AG10803 (cell line): ENCODE data around the gene MRGPRD.
"Not testable (repeated sequence)": the region's sequence is repeated elsewhere in the genome, so short reads cannot be mapped to it uniquely, and the experiment has no call there.

Experiments
- DNase-seq: peaks from one replicate; pipeline ENCODE4 v3.0.0; 2010; ENCODE audit warnings: low read depth
- H3K4me3 ChIP-seq: 2 replicates; pipeline ENCODE4 v1.5.1; 2011; ENCODE audit warnings: mild to moderate bottlenecking, low read length, control low read depth
- TF ChIP-seq, protein P1 (sequence below): conservative IDR thresholded peaks from 2 replicates; pipeline ENCODE4 v1.5.1; 2011; ENCODE audit warnings: mild to moderate bottlenecking, low read length, control low read depth, inconsistent platforms

The MRGPRD gene

DNA sequence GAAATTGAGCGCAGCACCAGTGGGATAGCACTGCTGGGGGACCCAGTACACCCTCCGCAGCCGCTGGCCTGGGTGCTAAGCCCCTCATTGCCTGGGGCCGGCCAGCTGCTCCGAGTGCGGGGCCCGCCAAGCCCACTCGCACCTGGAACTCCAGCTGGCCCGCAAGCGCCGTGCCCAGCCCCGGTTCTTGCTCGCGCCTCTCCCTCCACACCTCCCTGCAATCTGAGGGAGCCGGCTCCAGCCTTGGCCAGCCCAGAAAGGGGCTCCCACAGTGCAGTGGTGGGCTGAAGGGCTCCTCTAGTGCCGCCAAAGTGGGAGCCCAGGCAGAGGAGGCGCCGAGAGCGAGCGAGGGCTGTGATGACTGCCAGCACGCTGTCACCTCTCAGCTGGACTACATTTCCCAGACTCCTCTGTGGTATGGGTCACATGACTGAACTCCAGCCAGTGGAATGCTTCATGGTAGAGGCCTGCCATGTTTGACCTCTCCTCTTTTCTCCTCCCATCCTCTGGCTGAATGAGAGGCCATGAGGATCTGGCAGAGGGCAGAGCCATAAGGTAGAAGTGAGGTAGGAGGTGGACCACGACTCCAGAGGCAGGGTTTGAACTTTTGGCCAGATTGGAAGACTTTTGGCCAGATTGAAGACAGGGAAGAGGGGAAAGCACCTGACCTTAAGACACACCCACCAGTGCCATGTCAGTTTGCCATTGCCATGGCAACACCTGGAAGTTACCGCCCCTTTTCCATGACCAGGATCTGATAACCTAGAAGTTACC, 6.2 kb downstream of the MRGPRD start:
- DNase-seq = no peak
- TF ChIP-seq, protein P1, sequence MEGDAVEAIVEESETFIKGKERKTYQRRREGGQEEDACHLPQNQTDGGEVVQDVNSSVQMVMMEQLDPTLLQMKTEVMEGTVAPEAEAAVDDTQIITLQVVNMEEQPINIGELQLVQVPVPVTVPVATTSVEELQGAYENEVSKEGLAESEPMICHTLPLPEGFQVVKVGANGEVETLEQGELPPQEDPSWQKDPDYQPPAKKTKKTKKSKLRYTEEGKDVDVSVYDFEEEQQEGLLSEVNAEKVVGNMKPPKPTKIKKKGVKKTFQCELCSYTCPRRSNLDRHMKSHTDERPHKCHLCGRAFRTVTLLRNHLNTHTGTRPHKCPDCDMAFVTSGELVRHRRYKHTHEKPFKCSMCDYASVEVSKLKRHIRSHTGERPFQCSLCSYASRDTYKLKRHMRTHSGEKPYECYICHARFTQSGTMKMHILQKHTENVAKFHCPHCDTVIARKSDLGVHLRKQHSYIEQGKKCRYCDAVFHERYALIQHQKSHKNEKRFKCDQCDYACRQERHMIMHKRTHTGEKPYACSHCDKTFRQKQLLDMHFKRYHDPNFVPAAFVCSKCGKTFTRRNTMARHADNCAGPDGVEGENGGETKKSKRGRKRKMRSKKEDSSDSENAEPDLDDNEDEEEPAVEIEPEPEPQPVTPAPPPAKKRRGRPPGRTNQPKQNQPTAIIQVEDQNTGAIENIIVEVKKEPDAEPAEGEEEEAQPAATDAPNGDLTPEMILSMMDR = no peak
- no peak overlapping the region for H3K4me3 ChIP-seq

DNA sequence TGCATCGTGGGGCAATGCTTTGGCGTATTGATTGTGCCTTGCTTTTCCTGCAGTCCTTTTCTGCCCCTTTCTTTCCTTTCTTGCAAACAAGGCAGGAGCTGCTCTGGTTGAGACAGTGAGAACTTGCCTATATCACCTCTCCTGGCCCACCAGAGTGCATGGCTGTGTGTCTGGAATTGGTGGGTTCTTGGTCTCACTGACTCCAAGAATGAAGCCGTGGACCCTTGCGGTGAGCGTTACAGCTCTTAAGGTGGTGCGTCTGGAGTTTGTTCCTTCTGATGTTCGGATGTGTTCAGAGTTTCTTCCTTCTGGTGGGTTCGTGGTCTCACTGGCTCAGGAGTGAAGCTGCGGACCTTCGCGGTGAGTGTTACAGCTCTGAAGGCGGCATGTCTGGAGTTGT, 7.1 kb downstream of the MRGPRD start:
- not testable (repeated sequence) for DNase-seq, H3K4me3 ChIP-seq

DNA sequence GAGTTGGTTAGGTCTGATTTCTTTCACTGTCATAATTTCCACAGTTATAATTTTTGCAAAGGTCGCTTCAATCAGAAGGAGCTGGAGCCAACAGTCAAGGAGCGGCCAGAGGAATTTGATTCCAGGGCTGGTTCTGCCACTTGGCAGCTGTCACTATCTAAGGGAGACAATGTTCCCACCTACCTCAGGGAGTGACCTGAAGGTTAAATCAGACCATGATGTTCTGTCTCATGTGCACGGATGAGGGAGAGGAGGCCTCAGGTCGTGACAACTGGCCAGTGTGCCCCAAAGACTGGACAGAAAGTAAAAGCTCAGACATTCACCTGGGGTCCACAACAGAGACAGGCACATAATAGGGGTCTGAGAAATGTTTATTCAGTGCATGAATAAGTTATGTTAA, 7.6 kb downstream of the MRGPRD start:
- TF ChIP-seq, protein P1 = no peak
- no peak for DNase-seq

DNA sequence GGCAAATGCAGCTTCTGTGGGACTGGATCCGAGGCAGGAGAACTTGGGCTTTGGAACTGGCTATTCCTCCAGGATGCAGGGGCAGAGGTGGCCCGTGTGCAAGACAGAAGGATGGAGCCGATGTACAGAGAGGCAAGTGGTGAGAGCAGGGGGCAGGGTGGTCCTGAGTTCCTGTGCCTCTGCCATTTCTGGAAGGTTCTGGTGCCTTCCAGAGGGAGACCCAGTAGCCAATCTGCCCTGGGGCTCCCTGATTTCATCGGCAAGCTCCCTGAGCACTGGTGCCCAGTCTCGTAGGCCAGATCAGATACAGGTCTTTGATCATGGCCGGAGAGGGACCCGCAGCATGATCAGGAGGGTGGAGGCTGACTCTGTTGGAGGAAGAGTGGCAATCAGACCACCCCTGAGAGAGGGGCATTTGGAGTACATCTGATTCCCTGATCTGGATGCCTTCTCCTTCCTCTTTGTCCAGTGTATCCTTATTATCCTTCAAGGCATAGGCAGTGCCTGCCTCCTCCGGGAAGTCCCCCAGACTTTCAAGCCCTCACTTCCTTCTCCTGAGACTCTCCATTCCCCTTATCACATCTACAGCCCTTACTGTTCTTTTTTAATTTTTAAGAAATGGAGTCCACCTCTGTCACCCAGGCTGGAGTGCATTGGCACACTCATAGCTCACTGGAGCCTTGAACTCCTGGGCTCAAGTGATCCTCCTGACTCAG, 9.7 kb downstream of the MRGPRD start:
- no peak for DNase-seq
- TF ChIP-seq, protein P1 = no peak
- H3K4me3 ChIP-seq = no peak overlapping the region

More for the DNA sequence above, 7.6 kb downstream of the MRGPRD start:
- no peak overlapping the region for H3K4me3 ChIP-seq

DNA sequence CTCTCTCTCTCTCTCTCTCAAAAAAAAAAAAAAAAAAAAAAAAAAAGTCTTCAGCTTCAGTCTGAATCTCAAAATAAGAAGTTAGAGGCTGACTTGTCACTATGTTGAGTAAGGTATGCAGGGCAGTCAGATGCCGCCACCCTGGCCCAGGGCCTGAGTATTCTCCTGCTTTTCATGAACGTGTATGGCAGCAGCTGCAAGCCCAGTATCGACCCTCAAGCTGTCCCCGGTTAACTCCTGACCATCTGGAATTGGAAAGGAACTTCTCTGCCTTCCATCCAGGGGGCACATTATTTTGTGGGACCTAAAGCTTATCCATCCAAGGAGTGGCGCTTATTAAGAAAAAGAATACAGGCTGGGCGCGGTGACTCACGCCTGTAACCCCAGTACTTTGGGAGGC, 11.4 kb downstream of the MRGPRD start:
- DNase-seq = no peak
- TF ChIP-seq, protein P1 = no peak
- H3K4me3 ChIP-seq = no peak overlapping the region

DNA sequence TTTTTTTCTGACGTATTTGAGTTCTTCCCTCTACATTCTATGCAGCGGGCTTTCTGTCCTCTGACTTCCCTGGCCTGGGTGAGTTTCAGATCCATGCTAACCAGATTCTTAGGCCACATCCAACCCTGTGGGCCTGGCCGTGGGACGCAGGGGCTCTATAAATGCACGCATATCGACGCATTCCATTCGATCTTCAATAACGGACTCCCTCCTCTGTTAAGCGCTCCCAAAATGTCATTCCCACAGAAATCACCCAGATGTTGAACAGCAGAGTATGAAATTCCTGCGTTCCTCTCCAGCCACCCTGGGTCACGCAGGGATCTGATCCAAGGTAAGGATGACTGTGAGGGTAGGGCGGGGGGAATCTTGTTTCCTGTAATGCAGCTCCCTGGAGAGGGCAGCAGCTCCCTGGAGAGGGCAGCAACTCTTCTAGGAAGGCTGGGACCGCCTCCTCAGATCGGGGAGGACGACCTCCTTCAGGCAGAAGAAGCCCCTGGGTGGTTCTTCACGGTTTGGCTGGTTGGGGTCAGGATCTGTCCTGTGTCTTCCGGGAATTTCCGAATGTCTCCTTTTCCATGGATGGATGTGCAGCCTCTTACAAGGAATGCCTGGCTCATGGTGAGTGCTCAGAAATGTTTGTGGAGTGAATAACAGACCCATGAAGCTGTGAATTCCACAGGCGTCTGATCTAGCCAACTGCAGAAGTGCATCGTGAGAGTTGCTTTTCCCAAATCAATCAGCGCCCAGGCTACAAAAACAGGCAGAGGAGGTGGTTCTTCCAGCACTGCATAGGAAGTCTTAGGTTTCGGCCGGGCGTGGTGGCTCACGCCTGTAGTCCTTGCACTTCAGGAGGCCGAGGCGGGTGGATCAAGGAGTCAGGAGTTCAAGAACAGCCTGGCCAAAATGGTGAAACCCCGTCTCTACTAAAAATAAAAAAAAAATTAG, 12.2 kb downstream of the MRGPRD start:
- H3K4me3 ChIP-seq = no peak overlapping the region
- DNase-seq = peak; percentile 73
- TF ChIP-seq, protein P1 = peak; percentile 35
